GM23338 (cell line): Measurements from ENCODE around the gene PTPRO. TPM values are rescaled to one million over a fixed set of nuclear protein-coding genes. Genes with fewer than 3 reads are reported as not detected.

ENCODE experiments used
- ATAC-seq: fragments of 200-7000 bp; cut with Tn5 transposase; 3 replicates; pipeline ENCODE4 v1.9.1; 2020
- DNase-seq: peaks from one replicate; pipeline ENCODE4 v3.0.0-alpha.2; 2015; ENCODE audit warnings: low spot score
- H2AFZ ChIP-seq: fragments of 200-600 bp; sonication (generic); 2 replicates; pipeline ENCODE4 v1.8.0; 2016; ENCODE audit warnings: antibody characterized with exemption, mild to moderate bottlenecking, moderate library complexity
- H3F3A ChIP-seq: fragments of 200-600 bp; sonication (generic); replicated peaks from 2 replicates; pipeline ENCODE4 v1.8.0; 2017; ENCODE audit warnings: antibody characterized with exemption, mixed run types, low read depth
- H3K27ac ChIP-seq: fragments of 200-600 bp; sonication (generic); 2 replicates; pipeline ENCODE4 v1.6.1; 2016; ENCODE audit warnings: low read depth
- H3K27me3 ChIP-seq: fragments of 200-600 bp; sonication (generic); 2 replicates; pipeline ENCODE4 v1.8.0; 2016; ENCODE audit warnings: mild to moderate bottlenecking, mixed run types, moderate library complexity; ENCODE audit not compliant: insufficient read depth
- H3K36me3 ChIP-seq: fragments of 200-600 bp; sonication (generic); 2 replicates; pipeline ENCODE4 v1.8.0; 2016; ENCODE audit warnings: mild to moderate bottlenecking; ENCODE audit not compliant: insufficient read depth
- H3K4me1 ChIP-seq: fragments of 200-600 bp; sonication (generic); 2 replicates; pipeline ENCODE4 v1.8.0; 2016; ENCODE audit warnings: mild to moderate bottlenecking, moderate library complexity; ENCODE audit not compliant: insufficient read depth
- H3K4me2 ChIP-seq: fragments of 200-600 bp; sonication (generic); 2 replicates; pipeline ENCODE4 v1.7.1; 2017; ENCODE audit warnings: mixed run types
- H3K4me3 ChIP-seq: fragments of 200-600 bp; sonication (generic); 2 replicates; pipeline ENCODE4 v1.6.1; 2016; ENCODE audit warnings: mixed run types
- H3K79me2 ChIP-seq: fragments of 200-600 bp; sonication (generic); replicated peaks from 2 replicates; pipeline ENCODE4 v1.8.0; 2017; ENCODE audit warnings: mild to moderate bottlenecking; ENCODE audit not compliant: insufficient read depth
- H3K9me2 ChIP-seq: fragments of 200-600 bp; sonication (generic); 2 replicates; pipeline ENCODE4 v1.8.0; 2017; ENCODE audit not compliant: insufficient read depth
- H4K20me1 ChIP-seq: fragments of 200-600 bp; sonication (generic); replicated peaks from 2 replicates; pipeline ENCODE4 v1.8.0; 2017; ENCODE audit warnings: mild to moderate bottlenecking; ENCODE audit not compliant: insufficient read depth
- H3K27ac Mint-ChIP-seq: 2 replicates; pipeline ENCODE4 v1.8.0; 2020; ENCODE audit warnings: inconsistent platforms, mild to moderate bottlenecking, moderate library complexity, mixed read lengths
- H3K27me3 Mint-ChIP-seq: 3 replicates; pipeline ENCODE4 v1.8.0; 2022; ENCODE audit warnings: low read depth, mild to moderate bottlenecking, moderate library complexity, mixed read lengths, inconsistent platforms; ENCODE audit not compliant: insufficient read depth, poor library complexity
- H3K36me3 Mint-ChIP-seq: 3 replicates; pipeline ENCODE4 v1.8.0; 2021; ENCODE audit warnings: low read depth, mild to moderate bottlenecking, inconsistent platforms, moderate library complexity, mixed read lengths
- H3K4me1 Mint-ChIP-seq: 3 replicates; pipeline ENCODE4 v1.8.0; 2020; ENCODE audit warnings: mild to moderate bottlenecking, inconsistent platforms, mixed read lengths
- H3K4me3 Mint-ChIP-seq: 3 replicates; pipeline ENCODE4 v1.8.0; 2021; ENCODE audit warnings: moderate library complexity, mild to moderate bottlenecking, inconsistent platforms, mixed read lengths
- H3K9me3 Mint-ChIP-seq: 3 replicates; pipeline ENCODE4 v1.8.0; 2020; ENCODE audit warnings: moderate library complexity, mild to moderate bottlenecking, inconsistent platforms, mixed read lengths
- EZH2phosphoT487 ChIP-seq: fragments of 200-600 bp; sonication (generic); IDR thresholded peaks from one replicate; pipeline ENCODE4 v1.8.1; 2018; ENCODE audit warnings: antibody characterized with exemption; ENCODE audit not compliant: unreplicated experiment
- JUNB ChIP-seq: IDR thresholded peaks from one replicate; pipeline ENCODE4 v1.6.1; 2016; ENCODE audit warnings: antibody characterized with exemption; ENCODE audit not compliant: unreplicated experiment
- NANOG ChIP-seq: IDR thresholded peaks from 2 replicates; pipeline ENCODE4 v1.6.1; 2016; ENCODE audit warnings: antibody characterized with exemption, borderline replicate concordance
- ZNF114 ChIP-seq: fragments of 250-450 bp; sonication (Bioruptor Pico); IDR thresholded peaks from 2 replicates; pipeline ENCODE4 v1.5.0; 2020; ENCODE audit warnings: mild to moderate bottlenecking, moderate library complexity
- ZNF331 ChIP-seq: fragments of 250-450 bp; sonication (Bioruptor Pico); IDR thresholded peaks from 2 replicates; pipeline ENCODE4 v1.5.0; 2020; ENCODE audit warnings: low read depth, mild to moderate bottlenecking, moderate library complexity
- polyA plus RNA-seq: library from polyadenylated mRNA; unstranded; fragments of >200 nt; fragmentation: Nextera tagmentation; extraction: Ambion mirVana; gene quantifications from 2 replicates; pipeline ENCODE4 v1.2.1, GENCODE V29; 2016
- total RNA-seq: library from RNA; depleted of rRNA; stranded (reverse); fragments of >200 nt; shearing (Covaris generic); gene quantifications from 2 replicates; pipeline ENCODE4 v1.2.3, GENCODE V29; 2014
- TF ChIP-seq, protein P1 (sequence below), 2 experiments: fragments of 200-600 bp in 1 of 2; sonication (generic) in 1 of 2; conservative IDR thresholded peaks; 2 replicates each; pipeline versions ENCODE4 v1.5.1 to v1.6.1; 2016 to 2017; ENCODE audit warnings: antibody characterized with exemption in 2 of 2, low read depth in 2 of 2, mild to moderate bottlenecking in 2 of 2, moderate library complexity in 1 of 2
- TF ChIP-seq, protein P2 (sequence below): IDR thresholded peaks from 2 replicates; pipeline ENCODE4 v1.6.1; 2016; ENCODE audit warnings: antibody characterized with exemption

Gene PTPRO
- total and polyA plus RNA-seq, 2 experiments from 2014 or later, result 1.4 to 1.5 TPM

DNA sequence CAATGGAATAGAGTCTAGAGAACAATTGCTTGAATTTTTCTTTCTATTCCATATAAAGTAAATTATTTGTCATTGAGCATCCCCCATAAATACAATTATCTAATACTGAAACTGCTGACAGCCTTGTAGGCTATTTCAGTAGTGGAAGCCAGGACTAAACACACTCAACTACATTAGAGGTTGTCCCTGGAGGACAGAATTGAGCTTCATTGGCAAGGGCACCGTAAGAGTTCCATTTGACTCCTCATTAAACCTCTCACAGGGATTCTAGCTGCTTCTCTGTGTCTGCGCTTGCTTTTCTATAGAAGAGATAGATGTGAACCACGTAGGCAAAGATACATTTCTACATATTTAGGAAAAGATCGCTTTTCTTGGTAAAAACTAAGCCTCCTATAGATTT, 3.5 kb upstream of the PTPRO start:
- H2AFZ ChIP-seq, result no peak overlapping the region
- no peaks in the 10 kb centered on the region for H3K36me3 ChIP-seq
- no peaks in the 10 kb centered on the region for H3K9me3 Mint-ChIP-seq
- TF ChIP-seq ZNF331 (CRISPR knock-in tag) (no peak), NANOG (no peak), ZNF114 (CRISPR knock-in tag) (no peak), EZH2phosphoT487 (no peak)
- TF ChIP-seq, protein P1, sequence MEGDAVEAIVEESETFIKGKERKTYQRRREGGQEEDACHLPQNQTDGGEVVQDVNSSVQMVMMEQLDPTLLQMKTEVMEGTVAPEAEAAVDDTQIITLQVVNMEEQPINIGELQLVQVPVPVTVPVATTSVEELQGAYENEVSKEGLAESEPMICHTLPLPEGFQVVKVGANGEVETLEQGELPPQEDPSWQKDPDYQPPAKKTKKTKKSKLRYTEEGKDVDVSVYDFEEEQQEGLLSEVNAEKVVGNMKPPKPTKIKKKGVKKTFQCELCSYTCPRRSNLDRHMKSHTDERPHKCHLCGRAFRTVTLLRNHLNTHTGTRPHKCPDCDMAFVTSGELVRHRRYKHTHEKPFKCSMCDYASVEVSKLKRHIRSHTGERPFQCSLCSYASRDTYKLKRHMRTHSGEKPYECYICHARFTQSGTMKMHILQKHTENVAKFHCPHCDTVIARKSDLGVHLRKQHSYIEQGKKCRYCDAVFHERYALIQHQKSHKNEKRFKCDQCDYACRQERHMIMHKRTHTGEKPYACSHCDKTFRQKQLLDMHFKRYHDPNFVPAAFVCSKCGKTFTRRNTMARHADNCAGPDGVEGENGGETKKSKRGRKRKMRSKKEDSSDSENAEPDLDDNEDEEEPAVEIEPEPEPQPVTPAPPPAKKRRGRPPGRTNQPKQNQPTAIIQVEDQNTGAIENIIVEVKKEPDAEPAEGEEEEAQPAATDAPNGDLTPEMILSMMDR (conservative IDR thresholded peaks at IDR 0.05; ENCODE audit: low read depth in 2 of 2), result no peak
- TF ChIP-seq, protein P2, sequence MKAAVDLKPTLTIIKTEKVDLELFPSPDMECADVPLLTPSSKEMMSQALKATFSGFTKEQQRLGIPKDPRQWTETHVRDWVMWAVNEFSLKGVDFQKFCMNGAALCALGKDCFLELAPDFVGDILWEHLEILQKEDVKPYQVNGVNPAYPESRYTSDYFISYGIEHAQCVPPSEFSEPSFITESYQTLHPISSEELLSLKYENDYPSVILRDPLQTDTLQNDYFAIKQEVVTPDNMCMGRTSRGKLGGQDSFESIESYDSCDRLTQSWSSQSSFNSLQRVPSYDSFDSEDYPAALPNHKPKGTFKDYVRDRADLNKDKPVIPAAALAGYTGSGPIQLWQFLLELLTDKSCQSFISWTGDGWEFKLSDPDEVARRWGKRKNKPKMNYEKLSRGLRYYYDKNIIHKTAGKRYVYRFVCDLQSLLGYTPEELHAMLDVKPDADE, result no peak
- H3K4me3 Mint-ChIP-seq, result no peak overlapping the region
- no peak overlapping the region for H3K4me3 ChIP-seq
- H3K79me2 ChIP-seq, result no peaks in the 10 kb centered on the region
- H4K20me1 ChIP-seq, result no peaks in the 10 kb centered on the region
- no peak for ATAC-seq
- no peak overlapping the region for H3K4me2 ChIP-seq
- H3K27ac Mint-ChIP-seq, result no peak overlapping the region
- no peaks in the 10 kb centered on the region for H3K9me2 ChIP-seq
- no peaks in the 10 kb centered on the region for H3F3A ChIP-seq
- DNase-seq, result no peak
- no peak overlapping the region for H3K27ac ChIP-seq
- peaks cover 11% of the 10 kb centered on the region for H3K27me3 Mint-ChIP-seq
- H3K4me1 Mint-ChIP-seq, result peaks cover 6% of the 10 kb centered on the region
- H3K36me3 Mint-ChIP-seq, result no peaks in the 10 kb centered on the region
- H3K4me1 ChIP-seq, result 0 out of 2 replicates have a peak, but pooled peaks cover 11% of the 10 kb centered on the region
- H3K27me3 ChIP-seq, result peaks cover 18% of the 10 kb centered on the region

DNA sequence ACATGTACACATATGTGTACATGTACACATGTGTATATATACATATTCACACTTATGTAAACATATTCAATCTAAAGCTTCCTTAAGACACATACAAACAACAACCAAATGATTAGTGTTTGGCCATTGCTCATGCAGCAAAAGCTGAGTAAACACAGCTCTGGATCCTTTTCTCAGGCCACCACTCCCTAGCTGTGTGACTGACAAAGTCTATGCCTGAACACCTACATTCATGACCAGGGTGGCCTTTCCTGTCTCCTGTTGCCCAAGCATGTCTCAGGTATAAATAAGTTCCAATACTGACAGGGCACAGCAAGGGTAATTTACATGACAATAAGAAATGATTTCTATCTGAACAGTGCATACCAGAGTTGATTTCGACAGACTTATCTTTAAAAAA, 1.4 kb upstream of the PTPRO start:
- Histone ChIP-seq H3K4me2 (no peak overlapping the region), H3K4me1 (0 out of 2 replicates have a peak, but pooled peaks cover 11% of the 10 kb centered on the region), H3K36me3 (no peaks in the 10 kb centered on the region), H3K4me3 (no peak overlapping the region), H3F3A (no peaks in the 10 kb centered on the region), H2AFZ (no peak overlapping the region), H3K27me3 (peaks cover 23% of the 10 kb centered on the region), H3K9me2 (no peaks in the 10 kb centered on the region), H3K79me2 (no peaks in the 10 kb centered on the region), H4K20me1 (no peaks in the 10 kb centered on the region), H3K27ac (no peak overlapping the region)
- no peaks in the 10 kb centered on the region for H3K9me3 Mint-ChIP-seq
- no peak overlapping the region for H3K4me3 Mint-ChIP-seq
- peaks cover 11% of the 10 kb centered on the region for H3K27me3 Mint-ChIP-seq
- no peak overlapping the region for H3K27ac Mint-ChIP-seq
- H3K4me1 Mint-ChIP-seq, result peaks cover 6% of the 10 kb centered on the region
- H3K36me3 Mint-ChIP-seq, result no peaks in the 10 kb centered on the region
- DNase-seq, result no peak
- ATAC-seq, result no peak
- TF ChIP-seq JUNB, result no peak
- TF ChIP-seq, protein P1 (conservative IDR thresholded peaks at IDR 0.05; ENCODE audit: low read depth in 2 of 2), result no peak
